HG03045 (cell line): ENCODE measurements around the gene HAVCR1.
"Not testable (repeated sequence)": the region's sequence is repeated elsewhere in the genome, so short reads cannot be mapped to it uniquely, and the experiment has no call there.

Source experiments
- ATAC-seq: cut with Tn5 transposase; IDR thresholded peaks from one replicate; pipeline ENCODE4 v1.9.1; 2021; ENCODE audit warnings: mild to moderate bottlenecking, moderate library complexity; ENCODE audit not compliant: unreplicated experiment

Gene HAVCR1

GRCh38 chr5:157059093-157059539, at the start of gene HAVCR1:
TSS of gene HAVCR1 (minus strand) at chr5:157059116. CDS start at chr5:157057943, 1,173 bp downstream.
- no peak for ATAC-seq

- no peak for ATAC-seq
These were observed 48.6 kb upstream of the HAVCR1 start for GRCh38 chr5:157107508-157107907.

- ATAC-seq = no peak
These were observed 47.9 kb upstream of the HAVCR1 start for GRCh38 chr5:157106630-157107461.

GRCh38 chr5:157100140-157100679, 41.3 kb upstream of the HAVCR1 start:
- ATAC-seq = no peak

- no peak for ATAC-seq
These were observed 29.6 kb upstream of the HAVCR1 start for GRCh38 chr5:157088342-157088990.

GRCh38 chr5:157086751-157087359, 27.9 kb upstream of the HAVCR1 start:
- no peak for ATAC-seq

- ATAC-seq = no peak
These were observed 27.0 kb upstream of the HAVCR1 start for GRCh38 chr5:157085930-157086329.

- ATAC-seq = no peak
These were observed 21.4 kb upstream of the HAVCR1 start for GRCh38 chr5:157080286-157080685.

GRCh38 chr5:157076558-157076957, 17.6 kb upstream of the HAVCR1 start:
- ATAC-seq = no peak

- no peak for ATAC-seq
These were observed 13.6 kb upstream of the HAVCR1 start for GRCh38 chr5:157072508-157072907.

- ATAC-seq = no peak
These were observed 11.0 kb upstream of the HAVCR1 start for GRCh38 chr5:157069949-157070348.

GRCh38 chr5:157068785-157069184, 9.9 kb upstream of the HAVCR1 start:
- ATAC-seq = no peak

GRCh38 chr5:157068339-157068738, 9.4 kb upstream of the HAVCR1 start:
- no peak for ATAC-seq

- ATAC-seq = no peak
These were observed 8.1 kb upstream of the HAVCR1 start for GRCh38 chr5:157067005-157067404.

- ATAC-seq = no peak
These were observed 7.2 kb upstream of the HAVCR1 start for GRCh38 chr5:157066080-157066479.

- no peak for ATAC-seq
These were observed 5.0 kb upstream of the HAVCR1 start for GRCh38 chr5:157063776-157064430.

- ATAC-seq = no peak
These were observed 975 bp upstream of the HAVCR1 start for GRCh38 chr5:157059891-157060290.

- ATAC-seq = no peak
These were observed 1.2 kb downstream of the HAVCR1 start for GRCh38 chr5:157057459-157058370.

GRCh38 chr5:157056848-157057247, 2.1 kb downstream of the HAVCR1 start:
- not testable (repeated sequence) for ATAC-seq
